Panc1 (cell line): ENCODE data around the gene CLDN15.

ENCODE experiments used
- POLR2AphosphoS5 ChIP-seq: IDR thresholded peaks from 2 replicates; pipeline ENCODE4 v1.6.1; 2012; ENCODE audit warnings: mild to moderate bottlenecking, low read depth, low read length, moderate library complexity
- TCF7L2 ChIP-seq: IDR thresholded peaks from 2 replicates; pipeline ENCODE4 v1.6.1; 2011; ENCODE audit warnings: mild to moderate bottlenecking, low read depth, low read length, inconsistent platforms
- TF ChIP-seq, protein P1 (sequence below): fragments of 450-650 bp; IDR thresholded peaks from 2 replicates; pipeline ENCODE4 v1.5.1; 2017; ENCODE audit warnings: mild to moderate bottlenecking

DNA sequence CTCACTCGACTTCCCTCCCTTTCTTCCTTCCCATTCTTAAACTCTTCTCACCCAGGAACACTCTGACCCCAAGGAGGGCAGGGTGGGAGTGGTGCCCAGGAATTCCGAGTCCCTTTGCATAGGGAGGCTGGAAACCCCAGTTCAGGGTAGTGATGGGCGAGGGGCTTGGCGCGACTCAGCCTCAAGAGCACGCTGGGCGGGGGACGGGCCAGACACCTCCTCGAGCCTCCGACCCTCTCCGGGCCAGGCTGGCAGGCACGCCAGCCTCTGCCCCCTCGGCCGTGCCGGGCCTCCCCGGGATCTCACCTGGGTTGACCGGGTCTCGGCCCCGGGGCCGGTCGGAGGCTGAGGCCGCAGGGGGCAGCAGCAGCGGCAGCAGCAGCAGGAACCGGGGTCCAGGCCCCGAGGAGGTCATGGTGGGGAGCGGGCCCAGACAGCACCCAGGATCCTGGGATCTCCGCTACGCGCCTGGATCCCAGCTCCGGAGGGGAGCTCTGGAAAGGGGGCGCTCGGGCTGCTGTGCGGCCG, 20.7 kb downstream of the CLDN15 start:
- TF ChIP-seq, protein P1, sequence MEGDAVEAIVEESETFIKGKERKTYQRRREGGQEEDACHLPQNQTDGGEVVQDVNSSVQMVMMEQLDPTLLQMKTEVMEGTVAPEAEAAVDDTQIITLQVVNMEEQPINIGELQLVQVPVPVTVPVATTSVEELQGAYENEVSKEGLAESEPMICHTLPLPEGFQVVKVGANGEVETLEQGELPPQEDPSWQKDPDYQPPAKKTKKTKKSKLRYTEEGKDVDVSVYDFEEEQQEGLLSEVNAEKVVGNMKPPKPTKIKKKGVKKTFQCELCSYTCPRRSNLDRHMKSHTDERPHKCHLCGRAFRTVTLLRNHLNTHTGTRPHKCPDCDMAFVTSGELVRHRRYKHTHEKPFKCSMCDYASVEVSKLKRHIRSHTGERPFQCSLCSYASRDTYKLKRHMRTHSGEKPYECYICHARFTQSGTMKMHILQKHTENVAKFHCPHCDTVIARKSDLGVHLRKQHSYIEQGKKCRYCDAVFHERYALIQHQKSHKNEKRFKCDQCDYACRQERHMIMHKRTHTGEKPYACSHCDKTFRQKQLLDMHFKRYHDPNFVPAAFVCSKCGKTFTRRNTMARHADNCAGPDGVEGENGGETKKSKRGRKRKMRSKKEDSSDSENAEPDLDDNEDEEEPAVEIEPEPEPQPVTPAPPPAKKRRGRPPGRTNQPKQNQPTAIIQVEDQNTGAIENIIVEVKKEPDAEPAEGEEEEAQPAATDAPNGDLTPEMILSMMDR, result no peak
- TF ChIP-seq TCF7L2, result no peak
- TF ChIP-seq POLR2AphosphoS5, result no peak
